ENCODE results near the gene PFKFB1.

The PFKFB1 gene

DNA sequence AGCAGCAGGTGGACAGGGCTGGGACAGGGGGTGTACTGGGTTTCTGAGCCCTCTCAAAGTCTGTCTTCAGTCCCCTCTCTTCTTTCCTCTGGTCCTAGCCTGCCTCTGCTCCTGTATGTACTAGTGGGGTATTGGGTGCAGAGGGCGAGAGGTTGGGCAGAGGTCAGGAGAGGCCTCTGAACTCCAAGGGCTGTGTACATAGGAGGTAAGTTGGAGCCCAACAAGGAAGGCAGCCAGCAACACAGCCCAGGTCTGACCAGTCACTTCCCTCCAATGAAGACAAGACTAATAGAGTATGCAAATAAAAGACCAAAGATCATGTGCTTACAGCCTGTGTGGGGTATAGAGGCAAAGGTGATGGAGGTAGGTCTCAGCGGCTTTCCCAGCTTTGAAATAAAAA is at the start of gene PFKFB1:
Gene PFKFB1, minus strand, starts transcription at position 90 of the 400 bp plus-strand sequence. CDS start 181 bp downstream, outside the sequence.
- no peak for DNase-seq (ENCODE audit: low read depth)

DNA sequence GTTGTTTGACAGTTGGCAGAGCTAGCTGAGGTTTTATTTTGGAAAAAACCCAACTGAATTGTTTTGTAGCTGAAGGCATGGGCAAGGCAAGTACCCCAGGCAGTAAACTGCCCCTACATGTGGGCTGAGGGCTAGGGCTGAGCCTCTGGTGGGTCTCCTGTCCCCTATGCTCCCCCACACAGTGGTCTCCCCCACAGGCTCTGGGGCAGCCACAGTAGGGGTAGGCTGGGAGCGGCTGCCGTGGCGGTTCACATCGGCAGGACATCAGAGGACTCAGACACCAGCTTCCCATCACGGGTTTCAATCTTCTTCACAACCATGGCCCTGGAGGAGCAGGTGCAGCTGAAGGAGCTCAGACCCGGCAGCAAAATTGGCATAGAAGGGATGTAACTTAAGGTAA is 47.5 kb upstream of the PFKFB1 start:
- no peak for DNase-seq (ENCODE audit: low read depth)

DNA sequence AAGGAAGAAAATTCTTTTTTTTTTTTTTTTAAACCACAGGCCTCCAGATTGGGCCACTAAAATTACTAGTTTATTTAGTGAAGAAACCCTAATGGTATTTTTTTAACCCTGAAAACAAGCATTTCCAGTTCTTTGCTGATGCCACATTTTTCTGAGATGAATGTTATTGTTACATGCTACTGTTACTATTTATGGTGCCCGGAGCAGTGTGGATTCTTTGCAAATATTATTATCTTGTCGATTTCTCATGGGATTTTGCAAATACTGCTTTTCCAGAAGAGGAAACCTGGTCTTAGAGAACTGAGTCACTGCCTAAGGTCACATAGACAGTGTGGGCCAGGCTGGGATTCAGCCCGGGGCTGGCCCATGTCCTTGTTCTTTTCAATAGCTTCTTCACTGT is 45.5 kb upstream of the PFKFB1 start:
- DNase-seq (ENCODE audit: low read depth): no peak

DNA sequence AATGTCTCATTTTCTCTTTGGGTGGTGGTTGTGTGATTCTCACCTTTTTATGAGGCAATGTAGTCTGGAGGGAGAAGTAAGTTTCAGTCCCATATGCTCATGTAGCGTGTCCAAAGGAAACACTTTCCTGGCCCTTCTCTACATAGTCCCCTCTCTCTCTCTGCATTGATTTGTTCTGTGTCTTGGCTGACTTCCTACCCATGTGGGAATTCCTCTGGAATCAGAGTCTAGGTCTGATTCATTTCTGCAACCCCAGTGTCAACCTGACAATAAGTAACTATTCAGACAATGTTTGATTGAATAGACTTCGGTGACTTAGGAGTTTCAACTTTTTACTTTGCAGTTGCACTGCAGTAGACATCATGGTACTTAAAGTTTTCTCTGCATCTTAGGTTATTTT is 39.4 kb upstream of the PFKFB1 start:
- DNase-seq (ENCODE audit: low read depth): no peak

DNA sequence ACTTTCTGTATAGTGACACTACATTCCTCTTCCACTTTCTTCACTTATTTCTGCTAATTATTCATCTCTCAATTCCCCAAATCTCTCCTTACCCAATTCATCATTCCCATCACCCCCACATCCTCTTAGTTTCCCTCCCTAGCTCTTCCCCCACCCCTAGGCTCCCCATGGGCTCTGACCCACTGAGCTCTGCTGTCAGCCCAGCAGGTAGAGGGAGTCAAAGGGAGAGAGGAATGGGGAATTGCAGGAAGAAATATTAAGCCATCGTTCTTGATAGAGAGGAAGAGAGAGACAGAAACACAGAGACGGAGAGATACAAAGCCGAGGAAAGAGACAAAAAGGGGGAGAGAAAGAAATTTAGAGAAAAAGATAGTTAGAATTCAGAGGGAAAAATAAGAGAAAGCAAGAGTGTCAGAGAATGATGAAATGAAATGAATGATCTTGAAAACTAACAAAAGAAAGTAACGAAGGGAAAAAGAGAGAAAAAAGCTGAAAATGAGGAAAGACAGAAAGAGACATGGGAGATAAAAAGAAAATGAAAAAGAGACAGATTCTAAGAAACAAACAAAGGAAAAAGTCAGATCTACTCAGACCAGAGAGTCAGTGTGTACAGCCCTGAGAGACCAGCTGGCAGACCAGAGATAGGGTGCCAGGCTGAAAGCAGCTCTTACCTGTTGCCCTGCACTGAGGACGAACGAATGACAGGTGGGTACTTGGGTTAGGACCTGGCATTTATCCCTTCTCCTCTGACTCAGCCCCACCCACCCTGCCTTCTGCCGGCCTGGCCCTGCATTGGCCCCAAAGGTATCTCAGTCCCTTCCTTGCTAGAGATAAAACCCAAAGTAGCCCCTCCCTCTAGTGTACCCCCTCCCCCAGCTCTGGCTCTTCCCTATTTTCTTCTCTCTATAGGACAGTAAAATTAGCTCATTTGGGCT is 36.5 kb upstream of the PFKFB1 start, which contains the start of gene ALAS2:
Gene ALAS2, minus strand, starts transcription at position 707 of the 935 bp plus-strand sequence. CDS start 4,977 bp downstream, outside the sequence.
- no peak for DNase-seq (ENCODE audit: low read depth)

DNA sequence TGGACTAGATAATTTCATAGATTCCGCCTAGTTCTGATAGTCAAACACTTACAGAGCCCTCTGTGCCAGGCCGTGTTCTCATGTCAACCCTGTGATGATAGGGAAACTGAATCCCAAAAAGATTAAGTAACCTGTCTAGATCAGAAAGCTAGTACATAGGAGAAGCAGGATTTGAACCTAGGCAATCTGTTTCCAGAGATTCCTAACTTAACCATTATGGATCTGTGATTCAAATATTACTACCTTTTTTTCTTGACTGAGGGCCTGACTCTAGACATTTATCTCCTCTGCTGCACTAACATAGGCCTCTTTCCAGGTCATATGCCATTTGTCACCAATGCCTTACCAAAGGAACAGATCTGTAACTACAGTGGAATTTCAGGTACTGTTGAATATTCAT is 35.3 kb upstream of the PFKFB1 start:
- DNase-seq (ENCODE audit: low read depth): no peak

DNA sequence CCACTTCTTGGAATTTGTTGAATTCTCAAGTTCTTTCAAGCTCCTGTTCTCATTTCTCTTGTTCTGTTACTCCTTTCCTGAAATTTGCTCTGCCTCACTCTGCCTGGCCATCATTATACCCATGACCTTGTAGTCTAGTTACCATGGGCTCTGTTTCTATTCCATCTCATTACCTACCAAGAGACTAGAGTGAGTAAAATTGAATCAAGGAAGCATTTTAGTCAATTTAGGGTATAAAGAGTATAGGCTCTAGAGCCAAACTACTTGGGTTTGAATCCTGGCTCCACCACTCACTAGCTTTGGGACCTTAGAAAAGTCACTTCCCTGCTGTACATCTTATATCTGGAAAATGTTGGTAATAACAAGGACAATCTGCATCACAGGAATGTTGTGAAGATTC is 34.6 kb upstream of the PFKFB1 start:
- DNase-seq (ENCODE audit: low read depth): no peak

DNA sequence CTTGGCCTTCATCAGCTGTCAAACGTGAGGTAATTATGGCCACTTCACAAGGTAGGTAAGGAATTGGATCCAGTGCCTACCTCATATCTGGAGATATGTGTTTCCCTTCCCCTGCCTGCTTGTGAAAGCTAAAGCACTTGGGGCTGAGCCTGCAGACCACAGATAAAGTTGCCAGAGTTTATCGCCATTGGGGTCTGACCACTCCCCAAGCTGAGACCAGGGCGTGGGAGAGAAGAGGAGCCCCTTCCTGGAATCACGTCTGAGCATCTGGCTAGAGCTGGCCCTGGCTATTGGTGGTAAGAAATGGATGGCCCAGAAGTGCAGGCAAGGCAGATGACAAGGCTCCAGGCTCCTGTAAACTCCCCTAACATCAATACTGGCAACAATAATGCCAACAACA is 34.1 kb upstream of the PFKFB1 start:
- no peak for DNase-seq (ENCODE audit: low read depth)

DNA sequence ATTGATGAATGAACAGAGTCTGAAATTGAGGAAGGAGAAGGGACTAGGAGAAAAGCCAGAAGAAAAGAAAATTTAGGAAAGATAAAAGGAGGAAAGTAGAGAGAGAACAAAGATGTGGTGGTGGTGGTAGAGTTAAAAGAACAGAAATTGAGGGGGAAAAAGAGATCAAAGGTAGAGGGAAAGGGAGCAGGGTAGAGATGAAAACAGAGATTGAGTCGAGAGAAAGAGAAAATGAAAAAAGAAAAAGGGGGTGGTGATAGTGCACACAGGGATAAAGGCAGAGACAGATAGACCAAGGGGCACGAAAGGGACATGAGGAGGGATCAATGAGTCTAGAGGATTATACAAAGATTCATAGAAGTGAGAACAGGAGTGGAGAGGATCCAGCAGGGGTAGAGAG is 32.9 kb upstream of the PFKFB1 start:
- DNase-seq (ENCODE audit: low read depth): no peak

DNA sequence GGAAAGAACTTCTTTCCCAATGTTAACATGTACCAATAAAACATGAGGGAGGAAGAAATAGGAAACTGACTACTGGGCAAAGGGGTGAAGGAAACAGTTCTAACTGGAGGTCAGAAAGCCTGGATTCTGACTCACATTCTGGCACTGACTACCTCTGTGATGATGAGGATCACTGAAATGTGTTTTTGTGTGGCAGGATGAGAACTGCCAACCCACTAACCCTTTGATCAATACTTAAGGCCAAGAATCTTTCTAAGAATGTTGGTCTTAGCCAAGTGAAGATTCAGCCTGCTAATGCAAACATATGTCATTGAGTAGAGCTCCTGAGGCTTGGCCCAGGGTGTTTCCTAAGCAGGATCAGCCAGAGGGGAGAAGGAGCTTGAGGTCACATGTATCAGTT is 32.2 kb upstream of the PFKFB1 start:
- no peak for DNase-seq (ENCODE audit: low read depth)

DNA sequence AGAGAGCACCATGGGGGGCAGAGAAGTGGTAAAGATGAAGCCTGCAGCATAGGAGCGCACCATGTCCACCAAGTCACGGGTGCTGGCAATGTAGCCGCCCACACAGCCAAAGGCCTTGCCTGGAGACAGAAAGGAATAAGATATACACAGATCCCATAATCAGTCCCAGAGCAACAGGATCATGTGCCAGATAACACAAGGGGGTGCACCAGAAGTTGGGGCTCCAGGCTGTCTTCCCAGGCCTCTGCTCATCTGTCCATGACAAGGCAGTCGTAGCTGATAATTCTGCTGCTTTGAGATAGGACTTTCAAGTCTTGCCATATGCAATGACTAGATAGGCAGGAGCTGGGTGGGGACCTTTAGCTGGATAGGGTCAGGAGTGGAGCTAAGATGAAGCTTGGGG is 20.9 kb upstream of the PFKFB1 start:
- no peak for DNase-seq (ENCODE audit: low read depth)

DNA sequence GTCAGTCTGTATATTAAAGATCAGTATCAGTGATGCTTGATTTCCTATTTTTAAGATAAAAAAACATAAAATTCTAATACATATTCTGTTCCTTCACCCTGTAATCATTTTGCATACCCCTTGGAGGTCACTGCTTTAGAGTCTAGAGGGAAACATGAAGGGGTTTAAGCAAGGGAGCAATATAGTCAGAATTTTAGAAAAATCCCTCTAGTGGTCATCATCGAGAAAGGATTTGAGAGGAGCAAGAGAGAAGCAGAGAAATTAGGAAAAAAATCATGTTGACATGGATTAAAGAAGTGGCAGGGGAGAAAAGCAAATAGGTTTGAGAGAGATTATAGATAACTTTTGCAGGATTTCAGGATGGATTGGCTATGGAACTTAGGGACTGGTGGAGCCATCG is 17.3 kb upstream of the PFKFB1 start:
- DNase-seq (ENCODE audit: low read depth): no peak

DNA sequence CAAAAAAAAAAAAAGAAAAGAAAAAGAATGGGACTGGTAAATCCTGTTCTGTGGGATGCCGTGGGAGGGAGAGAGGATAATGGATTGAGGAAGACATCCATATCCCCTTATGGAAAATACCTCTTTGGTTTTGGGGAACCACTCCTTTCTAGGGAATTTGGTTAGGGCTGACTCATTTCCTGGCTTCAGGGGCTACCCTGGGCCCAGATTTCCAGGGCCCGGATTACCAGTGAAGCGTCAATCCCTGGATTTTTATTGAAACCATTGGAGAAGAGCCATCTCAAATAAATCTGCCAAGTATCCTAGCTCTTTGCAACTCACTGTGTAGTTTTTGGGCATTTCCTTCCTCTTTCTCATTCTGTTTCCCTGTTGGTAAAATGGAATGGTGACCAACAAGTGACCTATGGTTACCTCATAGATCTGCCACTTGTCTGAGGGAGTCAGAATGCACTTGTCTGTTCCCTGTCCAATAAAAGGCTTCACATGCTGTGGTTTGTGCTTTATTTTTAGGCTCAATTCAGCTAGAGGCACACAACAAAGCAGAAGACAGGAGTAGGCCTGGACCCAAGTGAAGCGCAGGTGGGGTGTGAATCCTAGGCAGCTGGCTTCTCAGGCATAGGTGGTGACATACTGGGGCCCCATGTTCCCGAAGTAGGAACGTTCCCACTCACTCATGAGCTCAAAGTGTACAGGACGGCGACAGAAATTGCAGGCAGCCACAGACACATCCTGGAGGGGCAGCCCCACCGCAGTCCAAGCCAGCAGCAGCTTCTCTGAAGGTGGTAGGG is 14.8 kb upstream of the PFKFB1 start:
- no peak for DNase-seq (ENCODE audit: low read depth)

DNA sequence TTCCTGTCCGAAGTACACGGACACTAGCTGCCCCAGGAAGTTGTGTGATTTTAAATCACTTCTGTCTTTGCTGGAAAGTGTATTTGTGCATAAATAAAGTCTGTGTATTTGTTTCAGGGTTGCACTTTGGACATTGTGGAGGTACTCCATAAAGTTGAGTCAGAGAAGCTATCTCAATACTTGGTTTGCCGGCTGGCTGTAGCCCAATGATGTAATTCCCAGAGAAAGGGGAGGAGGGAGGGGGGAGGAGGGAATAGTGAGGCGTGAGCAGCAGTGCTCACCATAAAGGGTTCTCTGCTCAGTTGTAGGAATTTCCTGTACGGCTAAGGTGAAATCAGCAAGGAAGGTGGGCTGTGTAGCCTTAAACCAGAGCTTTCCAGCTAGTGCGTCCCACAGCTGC is 13.7 kb upstream of the PFKFB1 start:
- no peak for DNase-seq (ENCODE audit: low read depth)

DNA sequence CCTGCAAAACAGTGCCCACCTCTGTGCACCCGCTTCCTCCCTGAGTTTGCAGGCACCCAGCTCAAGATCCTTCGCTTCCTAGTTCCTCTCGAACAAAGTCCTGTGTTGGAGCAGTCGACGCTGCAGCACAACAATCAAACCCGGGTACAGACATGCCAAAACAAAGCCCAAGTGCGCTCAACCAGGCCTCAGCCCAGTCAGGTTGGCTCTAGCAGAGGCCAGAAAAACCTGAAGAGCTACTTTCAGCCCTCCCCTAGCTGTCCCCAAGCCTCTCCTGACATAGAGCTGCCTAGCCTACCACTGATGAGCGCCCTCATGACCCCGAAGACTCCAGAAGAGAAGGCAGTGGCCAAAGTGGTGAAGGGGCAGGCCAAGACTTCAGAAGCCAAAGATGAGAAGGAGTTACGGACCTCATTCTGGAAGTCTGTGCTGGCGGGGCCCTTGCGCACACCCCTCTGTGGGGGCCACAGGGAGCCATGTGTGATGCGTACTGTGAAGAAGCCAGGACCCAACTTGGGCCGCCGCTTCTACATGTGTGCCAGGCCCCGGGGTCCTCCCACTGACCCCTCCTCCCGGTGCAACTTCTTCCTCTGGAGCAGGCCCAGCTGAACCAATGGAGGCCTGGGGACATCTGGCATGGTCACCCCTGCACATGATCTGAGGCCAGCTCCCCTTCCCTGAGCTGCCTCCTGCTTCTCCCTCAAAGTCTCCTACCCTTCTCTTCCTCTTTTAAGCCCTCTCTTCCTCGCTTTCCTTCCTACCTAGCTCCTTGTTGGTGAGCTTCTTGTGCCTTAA is 13.0 kb upstream of the PFKFB1 start:
- DNase-seq (ENCODE audit: low read depth): no peak

DNA sequence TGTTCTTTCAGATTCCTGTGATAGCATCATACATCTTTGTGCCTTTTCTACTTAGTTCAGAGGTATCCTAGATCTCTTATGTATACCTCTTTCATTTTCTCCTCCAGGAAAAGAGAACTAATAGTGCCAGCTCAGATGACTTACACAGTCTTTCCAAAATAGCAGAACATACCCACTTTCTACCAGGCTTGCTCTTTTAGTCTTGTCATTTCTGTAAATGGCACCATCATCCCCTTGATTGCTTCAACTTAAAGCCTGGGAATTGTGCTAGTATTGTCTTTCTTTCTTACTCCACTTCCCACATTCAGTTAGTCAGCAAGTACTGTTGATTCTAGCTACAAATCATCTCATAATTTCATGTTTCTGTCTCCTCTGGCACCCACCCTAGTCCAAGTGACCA is 11.3 kb upstream of the PFKFB1 start:
- no peak for DNase-seq (ENCODE audit: low read depth)

DNA sequence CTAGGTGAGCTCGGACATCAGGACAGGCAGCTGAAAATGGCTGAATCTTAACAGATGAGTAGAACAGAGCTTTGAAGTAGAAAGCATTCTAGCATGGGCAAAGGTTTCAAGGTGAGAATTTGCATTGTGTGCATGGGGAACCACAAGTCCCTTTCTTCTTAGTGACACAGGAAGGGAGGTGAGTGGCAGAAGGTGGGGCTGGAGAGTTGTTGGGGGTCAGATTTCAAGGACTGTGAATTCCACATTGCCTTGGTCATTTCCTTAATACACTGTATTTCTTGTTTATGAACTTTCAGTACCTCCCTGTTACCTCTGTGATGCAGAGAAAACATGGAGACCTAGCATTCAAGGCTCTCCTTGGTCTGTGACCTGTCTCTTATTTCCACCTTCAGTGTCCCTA is 10.2 kb upstream of the PFKFB1 start:
- no peak for DNase-seq (ENCODE audit: low read depth)

DNA sequence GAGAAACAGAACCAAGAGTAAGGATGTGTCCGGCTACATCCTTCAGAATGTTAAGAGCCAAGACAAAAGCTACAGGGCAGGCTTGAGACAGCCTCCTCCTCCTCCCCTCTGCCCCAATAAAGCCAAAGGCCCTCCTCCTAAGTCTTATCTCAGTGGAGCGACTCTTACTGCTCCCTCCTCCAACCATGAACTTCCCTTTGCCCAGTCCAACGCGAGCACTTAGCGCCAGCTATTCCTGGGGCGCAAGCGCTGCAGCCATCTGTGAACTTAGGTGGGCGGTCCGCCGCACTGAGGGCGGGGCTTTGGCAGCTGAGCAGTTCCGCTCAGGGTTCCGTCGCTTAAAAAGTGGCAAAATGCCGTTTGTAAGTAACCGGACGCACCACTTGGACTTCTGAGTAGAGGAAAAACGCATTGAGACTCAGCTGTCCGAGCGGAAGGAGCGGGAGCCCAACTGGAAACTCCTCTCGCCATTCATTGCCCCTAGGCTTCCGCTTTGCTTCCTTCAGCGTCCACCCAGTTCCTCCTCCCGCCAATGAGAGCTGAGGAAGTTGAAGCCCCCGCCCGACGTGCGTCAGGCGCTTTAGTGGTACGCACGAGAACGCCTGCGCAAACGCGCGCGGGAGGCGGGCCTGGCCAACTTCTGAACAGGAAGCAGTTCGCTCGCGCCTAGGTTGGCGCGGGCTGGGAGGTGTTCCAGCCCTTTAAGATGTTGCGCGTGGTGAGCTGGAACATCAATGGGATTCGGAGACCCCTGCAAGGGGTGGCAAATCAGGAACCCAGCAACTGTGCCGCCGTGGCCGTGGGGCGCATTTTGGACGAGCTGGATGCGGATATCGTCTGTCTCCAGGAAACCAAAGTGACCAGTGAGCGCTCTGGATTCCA is 6.0 kb upstream of the PFKFB1 start, which contains the start of gene APEX2:
Gene APEX2, plus strand, starts transcription at position 647 of the 882 bp plus-strand sequence. Its CDS starts 60 bp downstream, at position 707.
- DNase-seq (ENCODE audit: low read depth): peak; percentile 78

DNA sequence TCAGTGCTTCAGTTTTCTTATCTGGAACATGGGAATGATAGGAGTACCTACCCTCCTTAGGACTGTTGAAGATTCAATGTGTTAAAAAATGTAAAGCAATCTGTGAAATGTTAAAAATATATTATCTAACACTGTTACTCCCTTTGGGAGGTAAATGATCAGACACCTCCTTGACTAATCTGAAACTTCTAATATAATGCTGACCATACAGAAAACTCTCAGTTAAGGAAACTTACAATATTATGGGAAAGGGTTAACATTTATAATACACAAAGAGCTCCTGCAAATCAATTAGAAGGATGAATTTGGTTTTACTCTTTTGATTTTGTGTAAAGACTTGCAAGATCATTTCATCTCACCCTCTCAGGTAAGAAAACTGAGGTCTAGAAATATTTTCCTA is 1.6 kb upstream of the PFKFB1 start:
- no peak for DNase-seq (ENCODE audit: low read depth)

DNA sequence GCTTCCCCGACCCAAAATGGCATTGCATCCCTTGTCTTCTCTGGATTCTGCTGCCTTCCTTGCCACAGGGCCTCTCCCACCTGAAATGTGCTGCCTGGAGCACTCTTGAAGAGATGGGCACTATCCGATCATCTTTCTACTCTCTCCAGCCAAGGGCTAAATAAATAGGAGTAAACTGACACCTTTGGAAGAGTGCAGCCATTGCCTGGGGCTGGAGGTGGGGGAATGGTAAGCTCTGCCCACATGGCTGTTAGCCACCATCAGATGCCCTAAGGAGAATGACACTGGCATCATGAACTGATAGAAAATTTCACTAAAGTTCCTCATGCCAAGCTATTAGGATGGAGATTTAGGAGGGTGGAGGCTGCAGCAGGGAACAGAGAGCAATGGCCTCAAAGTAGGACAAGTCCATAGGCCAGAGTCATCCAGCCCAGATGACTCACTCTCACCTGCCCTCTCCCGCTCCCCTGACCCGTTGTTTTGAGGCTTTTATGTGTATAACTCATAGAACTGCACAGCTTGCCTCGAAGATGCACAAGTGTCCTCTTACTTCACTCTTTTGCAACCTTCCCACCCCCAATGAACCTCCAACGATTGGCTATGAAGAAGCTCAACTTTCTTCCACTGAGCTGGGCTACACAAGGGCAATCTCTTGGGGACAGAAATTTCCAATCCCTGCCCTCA is 822 bp upstream of the PFKFB1 start:
- no peak for DNase-seq (ENCODE audit: low read depth)

Data from stimulated activated CD8-positive, alpha-beta memory T cell treated with anti-CD3 and anti-CD28 coated beads, Interleukin-12 subunit alpha, Interleukin-12 subunit beta, amount 100 ng/mL, for 4 hours (primary cell).